GM18870 (cell line): Measurements from ENCODE around the gene RITA1.
"Not testable (repeated sequence)": the region's sequence is repeated elsewhere in the genome, so short reads cannot be mapped to it uniquely, and the experiment has no call there.

Experiments used
- ATAC-seq: cut with Tn5 transposase; IDR thresholded peaks from one replicate; pipeline ENCODE4 v1.9.1; 2021; ENCODE audit warnings: moderate library complexity; ENCODE audit not compliant: unreplicated experiment

Gene RITA1

GRCh38 chr12:113185180-113186032 is at the start of gene RITA1, which contains the start of gene DDX54:
TSS of gene RITA1 (plus strand) at chr12:113185721. CDS start at chr12:113186747, 1,026 bp downstream.
TSS of gene DDX54 (minus strand) at chr12:113185478. CDS start at chr12:113185451, 27 bp downstream.
- peak; percentile 33 for ATAC-seq

GRCh38 chr12:113136128-113136989 is 49.2 kb upstream of the RITA1 start:
- no peak for ATAC-seq

GRCh38 chr12:113136990-113137511 is 48.5 kb upstream of the RITA1 start:
- no peak for ATAC-seq

GRCh38 chr12:113137861-113138783 is 47.4 kb upstream of the RITA1 start:
- ATAC-seq: no peak

GRCh38 chr12:113138826-113139225 is 46.7 kb upstream of the RITA1 start:
- ATAC-seq: no peak

GRCh38 chr12:113140706-113141105 is 44.8 kb upstream of the RITA1 start:
- ATAC-seq: no peak

GRCh38 chr12:113141716-113142115 is 43.8 kb upstream of the RITA1 start:
- ATAC-seq: not testable (repeated sequence)

- no peak for ATAC-seq
Measured at GRCh38 chr12:113142173-113142885, 43.2 kb upstream of the RITA1 start.

GRCh38 chr12:113142886-113143332 is 42.6 kb upstream of the RITA1 start:
- ATAC-seq: no peak

GRCh38 chr12:113143959-113144358 is 41.6 kb upstream of the RITA1 start:
- ATAC-seq: no peak

GRCh38 chr12:113144806-113145205 is 40.7 kb upstream of the RITA1 start:
- ATAC-seq: no peak

GRCh38 chr12:113145720-113146551 is 39.6 kb upstream of the RITA1 start:
- ATAC-seq: no peak

GRCh38 chr12:113146999-113147398 is 38.5 kb upstream of the RITA1 start:
- ATAC-seq: no peak

- ATAC-seq: no peak
Measured at GRCh38 chr12:113149361-113150150, 36.0 kb upstream of the RITA1 start, which contains the start of gene CFAP73. TSS of gene CFAP73 (plus strand) at chr12:113149724. CDS start at chr12:113149858, 134 bp downstream.

- no peak for ATAC-seq
Measured at GRCh38 chr12:113151655-113152054, 33.9 kb upstream of the RITA1 start.

- no peak for ATAC-seq
Measured at GRCh38 chr12:113152196-113152834, 33.2 kb upstream of the RITA1 start.
